B cell (primary cell): ENCODE measurements around the gene SIPA1L3. TPM values are rescaled to one million over a fixed set of nuclear protein-coding genes. Genes with fewer than 3 reads are reported as not detected.

Source experiments
- ATAC-seq: fragments of 200-7000 bp; cut with Tn5 transposase; one replicate; pipeline ENCODE4 v1.10.0; 2021; ENCODE audit warnings: low read depth, mild to moderate bottlenecking, moderate number of reproducible peaks, moderate library complexity
- CTCF ChIA-PET: fragments of 350-600 bp; sonication (Branson Sonifier 250); formaldehyde crosslinking; loops from one replicate; lab custom pipeline; 2021; ENCODE audit warnings: antibody characterized with exemption, inconsistent platforms; lab: Charles Lee
- POLR2A ChIA-PET: fragments of 350-600 bp; sonication (Branson Sonifier 250); formaldehyde crosslinking; loops from one replicate; lab custom pipeline; 2021; ENCODE audit warnings: antibody characterized with exemption; lab: Charles Lee
- DNase-seq: peaks from one replicate; pipeline ENCODE4 v3.0.0; 2013
- H2AFZ ChIP-seq: 2 replicates; pipeline ENCODE4 v1.6.1; 2012; ENCODE audit warnings: mild to moderate bottlenecking, low read depth, low read length; ENCODE audit not compliant: insufficient read depth, poor library complexity, severe bottlenecking
- H3K27ac ChIP-seq, 2 donors: 1 replicate in 1 of 2; 2 replicates in 1 of 2; pipeline ENCODE4 v1.5.1; 2012 to 2013; ENCODE audit warnings: low read length in 2 of 2, mild to moderate bottlenecking in 2 of 2, moderate library complexity in 1 of 2
- H3K27me3 ChIP-seq, 4 experiments: fragments of 200-600 bp in 1 of 4; sonication (generic) in 1 of 4; replicated peaks in 1 of 4; 1 replicate in 2 of 4; 2 replicates in 2 of 4; pipeline versions ENCODE4 v1.6.1 to v1.7.0; 2013 to 2016; ENCODE audit warnings: low read length in 3 of 4, mild to moderate bottlenecking in 2 of 4, mixed read lengths in 1 of 4, moderate library complexity in 1 of 4; ENCODE audit not compliant: insufficient read depth in 4 of 4, control insufficient read depth in 3 of 4; ENCODE audit errors: control extremely low read depth in 1 of 4
- H3K36me3 ChIP-seq, 2 experiments: replicated peaks in 1 of 2; 1 replicate in 1 of 2; 2 replicates in 1 of 2; pipeline versions ENCODE4 v1.6.1 to v1.7.1; 2013; ENCODE audit warnings: low read length in 1 of 2; ENCODE audit not compliant: insufficient read depth in 2 of 2, control insufficient read depth in 1 of 2; ENCODE audit errors: control extremely low read depth in 1 of 2, extremely low read depth in 1 of 2
- H3K4me1 ChIP-seq, 2 donors: fragments of 200-600 bp in 1 of 2; sonication (generic) in 1 of 2; 1 replicate in 1 of 2; 2 replicates in 1 of 2; pipeline versions ENCODE4 v1.5.1 to v1.6.1; 2013 to 2017; ENCODE audit warnings: low read length in 2 of 2; ENCODE audit not compliant: control insufficient read depth in 2 of 2, insufficient read depth in 2 of 2
- H3K4me2 ChIP-seq: replicated peaks from 2 replicates; pipeline ENCODE3; 2012; ENCODE audit warnings: mild to moderate bottlenecking, low read depth, low read length; ENCODE audit not compliant: poor library complexity, severe bottlenecking
- H3K4me3 ChIP-seq, 5 experiments: fragments of 200-600 bp in 1 of 5; sonication (generic) in 1 of 5; 1 replicate in 3 of 5; 2 replicates in 2 of 5; pipeline versions ENCODE4 v1.5.1 to v1.7.0; 2011 to 2016; ENCODE audit warnings: low read length in 4 of 5, mild to moderate bottlenecking in 4 of 5, low read depth in 2 of 5, control low read depth in 1 of 5, moderate library complexity in 1 of 5; ENCODE audit not compliant: insufficient read depth in 1 of 5; ENCODE audit errors: control extremely low read depth in 1 of 5, extremely low read depth in 1 of 5
- H3K79me2 ChIP-seq: fragments of 200-600 bp; sonication (generic); one replicate; pipeline ENCODE4 v1.6.0; 2016; ENCODE audit warnings: low read length; ENCODE audit not compliant: control insufficient read depth, insufficient read depth
- H3K9ac ChIP-seq: fragments of 200-600 bp; sonication (generic); 2 replicates; pipeline ENCODE4 v1.6.1; 2017; ENCODE audit warnings: mild to moderate bottlenecking, low read length, moderate library complexity
- H3K9me3 ChIP-seq, 3 donors: one replicate each; pipeline versions ENCODE4 v1.6.1 to v1.7.1; 2013; ENCODE audit warnings: low read length in 2 of 3; ENCODE audit not compliant: control insufficient read depth in 2 of 3, insufficient read depth in 1 of 3; ENCODE audit errors: control extremely low read depth in 1 of 3
- H4K20me1 ChIP-seq: 2 replicates; pipeline ENCODE4 v1.6.0; 2012; ENCODE audit warnings: mild to moderate bottlenecking, low read length; ENCODE audit not compliant: insufficient read depth, control insufficient read depth, poor library complexity, severe bottlenecking
- H3K27ac Mint-ChIP-seq: one replicate; pipeline ENCODE4 v1.8.0; 2021; ENCODE audit warnings: mixed read lengths
- H3K27me3 Mint-ChIP-seq: one replicate; pipeline ENCODE4 v1.8.0; 2021; ENCODE audit warnings: mixed read lengths
- H3K4me1 Mint-ChIP-seq: one replicate; pipeline ENCODE4 v1.8.0; 2021; ENCODE audit warnings: mixed read lengths
- H3K4me3 Mint-ChIP-seq: one replicate; pipeline ENCODE4 v1.8.0; 2021; ENCODE audit warnings: mixed read lengths
- H3K9me3 Mint-ChIP-seq: one replicate; pipeline ENCODE4 v1.8.0; 2022; ENCODE audit warnings: mixed read lengths; ENCODE audit not compliant: insufficient read depth
- EZH2 ChIP-seq: IDR thresholded peaks from 2 replicates; pipeline ENCODE4 v1.6.1; 2012; ENCODE audit warnings: borderline replicate concordance, low read depth, mild to moderate bottlenecking, moderate library complexity, low read length; ENCODE audit not compliant: insufficient read depth, poor library complexity, severe bottlenecking
- WGBS: methylation state at CpG from one replicate; pipeline ENCODE4 v1.1.5; 2013; ENCODE audit warnings: missing lambda C conversion rate; ENCODE audit not compliant: insufficient coverage; 5-methylcytosine and 5-hydroxymethylcytosine counted together
- intact Hi-C: fragments of 100-400 bp; cut with micrococcal nuclease; formaldehyde crosslinking; loops from one replicate; pipeline ENCODE4 v1.10.0; 2022
- polyA plus RNA-seq: library from polyadenylated mRNA; depleted of rRNA; stranded (reverse); fragments of >200 nt; gene quantifications from 2 replicates; pipeline ENCODE4 v1.2.3, GENCODE V29; 2012
- total RNA-seq, 2 donors: library from RNA; stranded (reverse); fragments of 120-200 nt in 1 of 2; gene quantifications; 1 replicate in 1 of 2; 2 replicates in 1 of 2; pipeline versions ENCODE4 v1.2.3 to v1.2.4, GENCODE V29; 2013 to 2022
- TF ChIP-seq, protein P1 (sequence below): fragments of 200-600 bp; IDR thresholded peaks from one replicate; pipeline ENCODE4 v1.8.0; 2022; ENCODE audit warnings: antibody characterized with exemption, mild to moderate bottlenecking

SIPA1L3 gene
- total and polyA plus RNA-seq, 2 donors (not counting 1 experiment from before 2014, with no cell fraction given), result 48.3 to 295 TPM

DNA sequence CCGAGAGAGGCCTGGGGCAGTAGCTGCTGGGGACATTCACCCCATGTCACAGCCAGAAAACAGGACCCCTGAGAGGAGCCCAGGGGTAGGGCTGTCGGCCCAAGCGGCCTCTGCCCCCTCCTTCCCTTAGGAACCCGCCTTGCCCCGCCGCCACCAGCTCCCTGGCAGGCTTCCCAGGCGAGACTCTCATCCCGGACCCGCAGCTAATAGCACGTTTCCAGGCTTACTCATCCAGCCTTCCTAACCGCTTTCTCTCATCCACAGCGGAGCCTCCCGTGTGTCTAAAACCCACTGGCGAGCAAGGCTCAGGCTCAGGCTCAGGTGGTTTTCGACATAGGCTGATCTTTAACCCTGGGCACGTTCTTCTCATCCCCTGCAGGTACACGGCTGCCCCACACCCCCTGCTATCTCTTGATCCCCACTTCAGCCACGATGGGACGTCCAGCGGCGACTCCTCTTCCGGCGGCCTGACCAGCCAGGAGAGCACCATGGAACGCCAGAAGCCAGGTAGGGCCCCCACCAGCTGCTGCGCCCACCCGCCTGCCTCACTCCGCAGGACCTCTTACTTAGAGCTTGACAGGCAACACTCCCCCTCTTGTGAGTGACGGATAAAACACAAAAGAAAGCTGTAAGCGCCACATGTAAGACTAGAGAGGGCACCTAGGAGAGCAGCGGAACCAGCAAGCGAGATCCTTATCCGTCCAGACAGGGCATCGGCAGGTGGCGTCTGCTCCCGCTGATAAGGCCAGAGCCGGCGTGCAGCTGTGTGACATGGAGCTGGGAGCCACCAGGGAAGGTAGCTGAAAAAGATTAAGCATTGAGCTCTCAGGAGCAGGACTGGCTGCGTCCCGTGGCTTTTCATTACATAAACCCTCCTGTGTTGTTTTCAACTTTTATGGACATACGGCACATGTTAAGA is 245.7 kb downstream of the SIPA1L3 start:
- intact Hi-C loops, result no loop called here
- ChIA-PET CTCF (interaction anchor here (0.7 kb wide), 1 partner anchor 19 kb away, joined by 3 read pairs; no protein-coding TSS in a partner anchor), POLR2A (no interaction called here)
- Mint-ChIP-seq H3K9me3 (no peaks in the 10 kb centered on the region), H3K4me1 (no peaks in the 10 kb centered on the region), H3K4me3 (no peak overlapping the region), H3K27me3 (no peaks in the 10 kb centered on the region), H3K27ac (no peak overlapping the region)
- Histone ChIP-seq H3K9ac (no peak overlapping the region), H3K27me3 (no peaks in the 10 kb centered on the region), H3K27ac (no peak overlapping the region), H3K4me1 (no peaks in the 10 kb centered on the region), H3K4me2 (no peak overlapping the region), H3K79me2 (peaks cover 33% of the 10 kb centered on the region), H3K36me3 (peaks cover 10 to 60% of the 10 kb centered on the region in 2 experiments), H4K20me1 (peaks cover 35% of the 10 kb centered on the region), H3K4me3 (no peak overlapping the region), H2AFZ (no peak overlapping the region), H3K9me3 (no peaks in the 10 kb centered on the region)
- ATAC-seq (no peak), DNase-seq (no peak)
- TF ChIP-seq, protein P1, sequence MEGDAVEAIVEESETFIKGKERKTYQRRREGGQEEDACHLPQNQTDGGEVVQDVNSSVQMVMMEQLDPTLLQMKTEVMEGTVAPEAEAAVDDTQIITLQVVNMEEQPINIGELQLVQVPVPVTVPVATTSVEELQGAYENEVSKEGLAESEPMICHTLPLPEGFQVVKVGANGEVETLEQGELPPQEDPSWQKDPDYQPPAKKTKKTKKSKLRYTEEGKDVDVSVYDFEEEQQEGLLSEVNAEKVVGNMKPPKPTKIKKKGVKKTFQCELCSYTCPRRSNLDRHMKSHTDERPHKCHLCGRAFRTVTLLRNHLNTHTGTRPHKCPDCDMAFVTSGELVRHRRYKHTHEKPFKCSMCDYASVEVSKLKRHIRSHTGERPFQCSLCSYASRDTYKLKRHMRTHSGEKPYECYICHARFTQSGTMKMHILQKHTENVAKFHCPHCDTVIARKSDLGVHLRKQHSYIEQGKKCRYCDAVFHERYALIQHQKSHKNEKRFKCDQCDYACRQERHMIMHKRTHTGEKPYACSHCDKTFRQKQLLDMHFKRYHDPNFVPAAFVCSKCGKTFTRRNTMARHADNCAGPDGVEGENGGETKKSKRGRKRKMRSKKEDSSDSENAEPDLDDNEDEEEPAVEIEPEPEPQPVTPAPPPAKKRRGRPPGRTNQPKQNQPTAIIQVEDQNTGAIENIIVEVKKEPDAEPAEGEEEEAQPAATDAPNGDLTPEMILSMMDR, result no peak
- no peak for TF ChIP-seq EZH2
- WGBS, result 96% methylated on average over 35 of the region's 40 CpGs

DNA sequence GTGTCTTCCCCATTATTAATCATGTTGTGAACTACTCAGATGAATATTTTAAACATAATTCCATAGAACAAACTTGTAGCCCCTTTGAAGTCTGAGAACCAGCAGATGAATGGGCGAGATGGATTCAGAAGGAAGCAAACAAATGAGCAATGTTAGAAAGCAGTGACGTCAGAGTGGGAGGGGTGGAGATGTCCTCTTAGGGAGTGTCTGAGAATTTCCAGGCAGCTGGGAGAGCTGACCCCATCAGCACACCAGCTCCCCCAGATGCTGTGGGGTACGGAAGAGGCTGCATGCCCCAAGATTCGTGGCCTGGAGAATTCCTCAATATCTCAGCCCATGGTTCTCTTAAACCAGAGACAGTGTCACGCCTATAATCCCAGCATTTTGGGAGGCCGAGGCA is 248.4 kb downstream of the SIPA1L3 start:
- Histone ChIP-seq H2AFZ (no peak overlapping the region), H3K4me1 (no peaks in the 10 kb centered on the region), H3K4me3 (no peak overlapping the region), H3K27ac (no peak overlapping the region), H3K27me3 (no peaks in the 10 kb centered on the region), H3K9ac (no peak overlapping the region), H3K4me2 (no peak overlapping the region), H3K36me3 (peaks cover 3 to 71% of the 10 kb centered on the region in 2 experiments), H4K20me1 (peaks cover 32% of the 10 kb centered on the region), H3K79me2 (peaks cover 33% of the 10 kb centered on the region), H3K9me3 (peaks cover 0 to 6% (median 0%) of the 10 kb centered on the region in 3 donors)
- intact Hi-C loops, result no loop called here
- TF ChIP-seq, protein P1, result no peak
- TF ChIP-seq EZH2, result no peak
- POLR2A ChIA-PET, result no interaction called here
- 94% methylated on average over 6 of the region's 6 CpGs for WGBS
- CTCF ChIA-PET, result no interaction called here
- no peak for DNase-seq
- no peaks in the 10 kb centered on the region for H3K27me3 Mint-ChIP-seq
- ATAC-seq, result no peak
- no peaks in the 10 kb centered on the region for H3K9me3 Mint-ChIP-seq
- no peak overlapping the region for H3K4me3 Mint-ChIP-seq
- no peak overlapping the region for H3K27ac Mint-ChIP-seq
- no peaks in the 10 kb centered on the region for H3K4me1 Mint-ChIP-seq
